ENCODE results near the gene TMEM101. TPM values are rescaled to one million over a fixed set of nuclear protein-coding genes. Genes with fewer than 3 reads are reported as not detected.

The TMEM101 gene
- total and polyA plus RNA-seq, 2 donors (not counting 1 experiment from before 2014, with no cell fraction given), result 26.0 to 107 TPM

- H3K36me3 ChIP-seq (ENCODE audit: control insufficient read depth, insufficient read depth, low read length), result peaks cover 5% of the 10 kb centered on the region
- no peak overlapping the region for H2AFZ ChIP-seq (ENCODE audit: low read length)
- no peak overlapping the region for H3K9ac ChIP-seq (ENCODE audit: insufficient read depth, low read length)
- H3K27me3 ChIP-seq (ENCODE audit: control insufficient read depth, insufficient read depth, low read length), result no peaks in the 10 kb centered on the region
- TF ChIP-seq, protein P1, sequence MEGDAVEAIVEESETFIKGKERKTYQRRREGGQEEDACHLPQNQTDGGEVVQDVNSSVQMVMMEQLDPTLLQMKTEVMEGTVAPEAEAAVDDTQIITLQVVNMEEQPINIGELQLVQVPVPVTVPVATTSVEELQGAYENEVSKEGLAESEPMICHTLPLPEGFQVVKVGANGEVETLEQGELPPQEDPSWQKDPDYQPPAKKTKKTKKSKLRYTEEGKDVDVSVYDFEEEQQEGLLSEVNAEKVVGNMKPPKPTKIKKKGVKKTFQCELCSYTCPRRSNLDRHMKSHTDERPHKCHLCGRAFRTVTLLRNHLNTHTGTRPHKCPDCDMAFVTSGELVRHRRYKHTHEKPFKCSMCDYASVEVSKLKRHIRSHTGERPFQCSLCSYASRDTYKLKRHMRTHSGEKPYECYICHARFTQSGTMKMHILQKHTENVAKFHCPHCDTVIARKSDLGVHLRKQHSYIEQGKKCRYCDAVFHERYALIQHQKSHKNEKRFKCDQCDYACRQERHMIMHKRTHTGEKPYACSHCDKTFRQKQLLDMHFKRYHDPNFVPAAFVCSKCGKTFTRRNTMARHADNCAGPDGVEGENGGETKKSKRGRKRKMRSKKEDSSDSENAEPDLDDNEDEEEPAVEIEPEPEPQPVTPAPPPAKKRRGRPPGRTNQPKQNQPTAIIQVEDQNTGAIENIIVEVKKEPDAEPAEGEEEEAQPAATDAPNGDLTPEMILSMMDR (conservative IDR thresholded peaks at IDR 0.05 in 1 of 2, IDR thresholded peaks at IDR 0.05 in 1 of 2; ENCODE audit: low read depth in 1 of 2, low read length in 2 of 2), result no peak
- no peak for TF ChIP-seq EZH2 (IDR thresholded peaks at IDR 0.05; ENCODE audit: low read length, missing control alignments)
- no peaks in the 10 kb centered on the region for H4K20me1 ChIP-seq (ENCODE audit: control insufficient read depth, extremely low read depth, insufficient read depth, low read length)
- peaks cover 17% of the 10 kb centered on the region for H3K4me1 ChIP-seq (ENCODE audit: control insufficient read depth, extremely low read depth, insufficient read depth, low read length)
- H3K4me2 ChIP-seq (ENCODE audit: extremely low read depth, insufficient read depth, low read length), result peak overlapping the region; percentile 27
- no peaks in the 10 kb centered on the region for H3K9me3 ChIP-seq (ENCODE audit: control insufficient read depth, insufficient read depth, low read depth, low read length)
- DNase-seq (ENCODE audit: low read depth in 2 of 2), result peak; percentile 14 to 96
- H3K4me3 ChIP-seq (replicated peaks in 1 of 4; ENCODE audit: control extremely low read depth in 1 of 4, insufficient read depth in 1 of 4, low read depth in 3 of 4, low read length in 4 of 4), result no peak overlapping the region
- no peak overlapping the region for H3K27ac ChIP-seq (ENCODE audit: insufficient read depth, low read length)
- H3K79me2 ChIP-seq (ENCODE audit: control insufficient read depth, insufficient read depth, low read length), result peaks cover 2% of the 10 kb centered on the region
These were observed 3.7 kb downstream of the TMEM101 start for GRCh38 chr17:44010966-44011647.

DNA sequence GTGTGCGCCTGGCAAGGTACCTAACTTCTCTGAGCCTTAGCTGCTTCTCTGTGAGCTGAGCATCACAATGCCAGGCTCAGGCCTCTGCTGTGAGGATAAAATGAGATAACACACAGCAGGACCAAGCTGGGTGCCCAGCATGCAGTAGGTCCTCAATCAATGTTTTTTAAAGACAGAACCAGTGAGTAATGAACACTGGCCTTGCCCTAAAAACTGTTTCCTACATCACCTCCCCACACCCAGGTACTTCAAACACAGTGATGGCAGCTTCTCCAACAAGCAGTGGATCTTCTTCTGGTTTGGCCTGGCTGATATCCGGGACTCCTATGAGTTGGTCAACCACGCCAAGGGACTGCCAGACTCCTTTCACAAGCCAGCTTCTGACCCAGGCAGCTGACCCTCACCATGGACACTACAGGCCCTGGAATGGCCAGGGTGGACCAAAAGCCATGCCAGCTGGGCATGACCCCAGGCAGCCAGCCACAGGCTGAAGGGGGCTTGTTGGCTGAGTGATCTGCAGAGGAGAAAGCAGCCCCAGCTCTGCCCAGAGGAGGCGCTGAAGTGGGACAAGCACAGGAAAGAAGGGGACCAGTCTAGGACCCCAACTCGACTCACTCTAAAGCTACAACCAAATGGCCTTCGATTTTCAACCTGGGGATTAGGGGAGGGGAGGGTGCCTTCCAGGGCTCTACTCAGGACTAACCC, 6.4 kb downstream of the TMEM101 start:
- Histone ChIP-seq H3K27ac (ENCODE audit: insufficient read depth, low read length) (no peak overlapping the region), H3K27me3 (ENCODE audit: control insufficient read depth, insufficient read depth, low read length) (no peaks in the 10 kb centered on the region), H3K36me3 (ENCODE audit: control insufficient read depth, insufficient read depth, low read length) (peaks cover 5% of the 10 kb centered on the region), H3K9ac (ENCODE audit: insufficient read depth, low read length) (no peak overlapping the region), H3K79me2 (ENCODE audit: control insufficient read depth, insufficient read depth, low read length) (no peaks in the 10 kb centered on the region), H2AFZ (ENCODE audit: low read length) (no peak overlapping the region), H3K4me1 (ENCODE audit: control insufficient read depth, extremely low read depth, insufficient read depth, low read length) (peaks cover 13% of the 10 kb centered on the region), H3K4me2 (ENCODE audit: extremely low read depth, insufficient read depth, low read length) (peak overlapping the region; percentile 93), H3K9me3 (ENCODE audit: control insufficient read depth, insufficient read depth, low read depth, low read length) (no peaks in the 10 kb centered on the region), H3K4me3 (replicated peaks in 1 of 4; ENCODE audit: control extremely low read depth in 1 of 4, insufficient read depth in 1 of 4, low read depth in 3 of 4, low read length in 4 of 4) (peak overlapping the region in 2 of 4 experiments; percentile 67 to 79), H4K20me1 (ENCODE audit: control insufficient read depth, extremely low read depth, insufficient read depth, low read length) (no peaks in the 10 kb centered on the region)
- DNase-seq (ENCODE audit: low read depth in 2 of 2), result no peak
- TF ChIP-seq EZH2 (IDR thresholded peaks at IDR 0.05; ENCODE audit: low read length, missing control alignments), result no peak
- TF ChIP-seq, protein P1 (conservative IDR thresholded peaks at IDR 0.05 in 1 of 2, IDR thresholded peaks at IDR 0.05 in 1 of 2; ENCODE audit: low read depth in 1 of 2, low read length in 2 of 2), result no peak

GRCh38 chr17:44007346-44008204, 7.2 kb downstream of the TMEM101 start:
- Histone ChIP-seq H3K4me1 (ENCODE audit: control insufficient read depth, extremely low read depth, insufficient read depth, low read length) (peaks cover 14% of the 10 kb centered on the region), H3K9ac (ENCODE audit: insufficient read depth, low read length) (peak overlapping the region; percentile 40)
- TF ChIP-seq, protein P1 (conservative IDR thresholded peaks at IDR 0.05 in 1 of 2, IDR thresholded peaks at IDR 0.05 in 1 of 2; ENCODE audit: low read depth in 1 of 2, low read length in 2 of 2), result no peak
- no peak for TF ChIP-seq EZH2 (IDR thresholded peaks at IDR 0.05; ENCODE audit: low read length, missing control alignments)

More at GRCh38 chr17:44007346-44008204, 7.2 kb downstream of the TMEM101 start:
- Histone ChIP-seq H3K4me2 (ENCODE audit: extremely low read depth, insufficient read depth, low read length) (peak overlapping the region; percentile 93), H3K27me3 (ENCODE audit: control insufficient read depth, insufficient read depth, low read length) (no peaks in the 10 kb centered on the region), H3K4me3 (replicated peaks in 1 of 4; ENCODE audit: control extremely low read depth in 1 of 4, insufficient read depth in 1 of 4, low read depth in 3 of 4, low read length in 4 of 4) (peak overlapping the region; percentile 58 to 79 (median 68)), H3K36me3 (ENCODE audit: control insufficient read depth, insufficient read depth, low read length) (peaks cover 3% of the 10 kb centered on the region), H3K27ac (ENCODE audit: insufficient read depth, low read length) (peak overlapping the region; percentile 44), H2AFZ (ENCODE audit: low read length) (peak overlapping the region; percentile 86), H3K9me3 (ENCODE audit: control insufficient read depth, insufficient read depth, low read depth, low read length) (no peaks in the 10 kb centered on the region), H3K79me2 (ENCODE audit: control insufficient read depth, insufficient read depth, low read length) (no peaks in the 10 kb centered on the region), H4K20me1 (ENCODE audit: control insufficient read depth, extremely low read depth, insufficient read depth, low read length) (no peaks in the 10 kb centered on the region)
- peak in 1 of 2 donors; percentile 22 for DNase-seq (ENCODE audit: low read depth in 2 of 2)

Measured in fibroblast of lung (primary cell).